IMR-90 (cell line): ENCODE measurements around the gene OR2W1. TPM values are rescaled to one million over a fixed set of nuclear protein-coding genes. Genes with fewer than 3 reads are reported as not detected.

Source experiments
- ATAC-seq: fragments of 200-7000 bp; cut with Tn5 transposase; 2 replicates; pipeline ENCODE4 v1.9.1; 2020; ENCODE audit warnings: low read depth, mild to moderate bottlenecking, moderate library complexity
- BruUV-seq: library from RNA; stranded (reverse); fragments of 400-500 nt; replicated peaks from 2 replicates; lab custom pipeline; 2021; lab: Mats Ljungman, UMichigan
- CTCF ChIA-PET: fragments of 300-600 bp; formaldehyde crosslinking; extraction: SDS; loops from one replicate; lab custom pipeline; 2021; ENCODE audit warnings: antibody characterized with exemption; lab: Yijun Ruan, JAX
- POLR2A ChIA-PET: fragments of 300-600 bp; sonication (Branson Sonifier 250); formaldehyde crosslinking; loops from one replicate; lab custom pipeline; 2022; ENCODE audit warnings: antibody characterized with exemption; ENCODE audit not compliant: unreplicated experiment; lab: Charles Lee
- DNase-seq: peaks from one replicate; pipeline ENCODE4 v3.0.0; 2013
- H2AFZ ChIP-seq: replicated peaks from 2 replicates; pipeline ENCODE3; 2013; ENCODE audit warnings: low read length, mild to moderate bottlenecking; ENCODE audit not compliant: poor library complexity
- H2AK5ac ChIP-seq: 2 replicates; pipeline ENCODE4 v1.6.1; 2013; ENCODE audit warnings: low read depth, low read length, inconsistent platforms
- H2AK9ac ChIP-seq: replicated peaks from 2 replicates; pipeline ENCODE3; 2013; ENCODE audit warnings: mild to moderate bottlenecking, low read depth, low read length, moderate library complexity; ENCODE audit not compliant: poor library complexity
- H2BK120ac ChIP-seq: 2 replicates; pipeline ENCODE4 v1.6.1; 2013; ENCODE audit warnings: low read depth, low read length, inconsistent platforms
- H2BK15ac ChIP-seq: 3 replicates; pipeline ENCODE4 v1.6.1; 2013; ENCODE audit warnings: low read depth, low read length, inconsistent platforms
- H2BK20ac ChIP-seq: 2 replicates; pipeline ENCODE4 v1.6.1; 2013; ENCODE audit warnings: low read depth, mild to moderate bottlenecking, inconsistent platforms, low read length, moderate library complexity
- H2BK5ac ChIP-seq: 2 replicates; pipeline ENCODE4 v1.6.1; 2013; ENCODE audit warnings: mild to moderate bottlenecking, low read depth, low read length, inconsistent platforms; ENCODE audit not compliant: poor library complexity, severe bottlenecking
- H3K14ac ChIP-seq: replicated peaks from 2 replicates; pipeline ENCODE4 v1.6.1; 2013; ENCODE audit warnings: low read depth, low read length, inconsistent platforms
- H3K18ac ChIP-seq: 2 replicates; pipeline ENCODE4 v1.6.1; 2013; ENCODE audit warnings: low read depth, low read length, control low read depth
- H3K23ac ChIP-seq: 2 replicates; pipeline ENCODE4 v1.6.1; 2013; ENCODE audit warnings: low read depth, low read length, inconsistent platforms
- H3K27ac ChIP-seq: 2 replicates; pipeline ENCODE4 v1.5.1; 2013; ENCODE audit warnings: mild to moderate bottlenecking, control low read depth, low read length; ENCODE audit not compliant: insufficient read depth
- H3K27me3 ChIP-seq: 2 replicates; pipeline ENCODE4 v1.6.1; 2013; ENCODE audit warnings: low read length; ENCODE audit not compliant: control insufficient read depth, insufficient read depth
- H3K36me3 ChIP-seq: 2 replicates; pipeline ENCODE4 v1.6.1; 2013; ENCODE audit warnings: low read length, mixed read lengths; ENCODE audit not compliant: control insufficient read depth, insufficient read depth
- H3K4ac ChIP-seq: 2 replicates; pipeline ENCODE4 v1.6.1; 2013; ENCODE audit warnings: low read depth, low read length, inconsistent platforms
- H3K4me1 ChIP-seq: 2 replicates; pipeline ENCODE4 v1.6.1; 2013; ENCODE audit warnings: low read length, mixed read lengths; ENCODE audit not compliant: control insufficient read depth, insufficient read depth
- H3K4me2 ChIP-seq: 2 replicates; pipeline ENCODE4 v1.6.1; 2013; ENCODE audit warnings: low read depth, mild to moderate bottlenecking, control low read depth, low read length, moderate library complexity
- H3K4me3 ChIP-seq: 2 replicates; pipeline ENCODE4 v1.5.1; 2013; ENCODE audit warnings: low read depth, mild to moderate bottlenecking, control low read depth, low read length, moderate library complexity; ENCODE audit not compliant: insufficient read depth
- H3K56ac ChIP-seq: 2 replicates; pipeline ENCODE4 v1.6.1; 2013; ENCODE audit warnings: low read length, inconsistent platforms; ENCODE audit not compliant: insufficient read depth; ENCODE audit errors: extremely low read depth
- H3K79me1 ChIP-seq, 2 experiments: 2 replicates each; pipeline ENCODE4 v1.6.1; 2013; ENCODE audit warnings: low read length in 2 of 2, inconsistent platforms in 1 of 2, low read depth in 1 of 2
- H3K9ac ChIP-seq: 2 replicates; pipeline ENCODE4 v1.6.1; 2013; ENCODE audit warnings: low read depth, low read length, control low read depth
- H3K9me1 ChIP-seq: 2 replicates; pipeline ENCODE4 v1.6.1; 2013; ENCODE audit warnings: low read length, inconsistent platforms; ENCODE audit not compliant: insufficient read depth
- H3K9me3 ChIP-seq: 2 replicates; pipeline ENCODE4 v1.6.1; 2013; ENCODE audit warnings: low read length; ENCODE audit not compliant: control insufficient read depth, insufficient read depth
- H4K20me1 ChIP-seq: 2 replicates; pipeline ENCODE4 v1.6.1; 2013; ENCODE audit warnings: low read length, inconsistent platforms; ENCODE audit not compliant: insufficient read depth
- H4K5ac ChIP-seq: 2 replicates; pipeline ENCODE4 v1.6.1; 2013; ENCODE audit warnings: mild to moderate bottlenecking, low read depth, low read length, control low read depth
- H4K8ac ChIP-seq, 2 experiments: 2 replicates each; pipeline ENCODE4 v1.6.1; 2013; ENCODE audit warnings: low read depth in 2 of 2, low read length in 2 of 2, control low read depth in 1 of 2, inconsistent platforms in 1 of 2
- H4K91ac ChIP-seq: 2 replicates; pipeline ENCODE4 v1.6.1; 2013; ENCODE audit warnings: low read depth, low read length, inconsistent platforms; ENCODE audit not compliant: insufficient read depth
- BHLHE40 ChIP-seq: fragments of 150-350 bp; IDR thresholded peaks from 2 replicates; pipeline ENCODE4 v1.6.1; 2016; ENCODE audit warnings: mild to moderate bottlenecking, low read depth, low read length
- CEBPB ChIP-seq: IDR thresholded peaks from 2 replicates; pipeline ENCODE4 v1.6.1; 2012; ENCODE audit warnings: low read depth, low read length, improper control_type of control experiment
- CHD1 ChIP-seq: IDR thresholded peaks from 2 replicates; pipeline ENCODE4 v1.6.1; 2012; ENCODE audit warnings: low read depth, low read length, improper control_type of control experiment
- CTCF ChIP-seq: conservative IDR thresholded peaks from 2 replicates; pipeline ENCODE4 v1.5.1; 2012; ENCODE audit warnings: mild to moderate bottlenecking, low read depth, low read length, improper control_type of control experiment
- ELK1 ChIP-seq: fragments of 150-350 bp; IDR thresholded peaks from 2 replicates; pipeline ENCODE4 v1.6.1; 2016; ENCODE audit warnings: low read depth, mild to moderate bottlenecking, low read length, moderate library complexity, borderline replicate concordance
- FOS ChIP-seq: fragments of 150-350 bp; IDR thresholded peaks from 2 replicates; pipeline ENCODE4 v1.6.1; 2016; ENCODE audit warnings: low read depth, low read length
- MAFK ChIP-seq: IDR thresholded peaks from 2 replicates; pipeline ENCODE4 v1.6.1; 2012; ENCODE audit warnings: low read depth, low read length, improper control_type of control experiment
- MAZ ChIP-seq: IDR thresholded peaks from 2 replicates; pipeline ENCODE4 v1.6.1; 2012; ENCODE audit warnings: low read depth, mild to moderate bottlenecking, low read length, improper control_type of control experiment, moderate library complexity, borderline replicate concordance
- MXI1 ChIP-seq: IDR thresholded peaks from 2 replicates; pipeline ENCODE4 v1.6.1; 2012; ENCODE audit warnings: low read depth, mild to moderate bottlenecking, low read length, moderate library complexity, borderline replicate concordance
- NFE2L2 ChIP-seq: fragments of 150-350 bp; IDR thresholded peaks from 2 replicates; pipeline ENCODE4 v1.6.1; 2016; ENCODE audit warnings: low read depth, mild to moderate bottlenecking, low read length
- POLR2A ChIP-seq: IDR thresholded peaks from 2 replicates; pipeline ENCODE4 v1.6.1; 2012; ENCODE audit warnings: mild to moderate bottlenecking, low read depth, low read length
- RAD21 ChIP-seq: IDR thresholded peaks from 2 replicates; pipeline ENCODE4 v1.6.1; 2012; ENCODE audit warnings: low read length, improper control_type of control experiment
- RCOR1 ChIP-seq: IDR thresholded peaks from 2 replicates; pipeline ENCODE4 v1.6.1; 2012; ENCODE audit warnings: mild to moderate bottlenecking, low read length, improper control_type of control experiment; ENCODE audit not compliant: insufficient replicate concordance
- RFX5 ChIP-seq: IDR thresholded peaks from 2 replicates; pipeline ENCODE4 v1.8.0; 2012; ENCODE audit warnings: low read depth, mild to moderate bottlenecking, low read length, moderate library complexity
- SMC3 ChIP-seq: fragments of 150-350 bp; IDR thresholded peaks from 2 replicates; pipeline ENCODE4 v1.6.1; 2016; ENCODE audit warnings: low read depth, mild to moderate bottlenecking, antibody characterized with exemption, low read length, moderate library complexity
- USF2 ChIP-seq: fragments of 150-350 bp; IDR thresholded peaks from 2 replicates; pipeline ENCODE4 v1.6.1; 2017; ENCODE audit warnings: mild to moderate bottlenecking, antibody characterized with exemption, low read length, low read depth
- WGBS, 2 experiments: methylation state at CpG; one replicate each; pipeline versions ENCODE4 v1.1.5 to v1.1.7; 2013; ENCODE audit warnings: missing lambda C conversion rate in 2 of 2; ENCODE audit not compliant: insufficient read length in 1 of 2; ENCODE audit errors: extremely low coverage in 2 of 2; 5-methylcytosine and 5-hydroxymethylcytosine counted together
- dilution Hi-C: fragments of 300-500 bp; cut with HindIII; formaldehyde crosslinking; loops from one replicate; pipeline ENCODE4 v1.14.3; 2018; ENCODE audit warnings: low sequenced_read_pairs; ENCODE audit not compliant: unreplicated experiment
- in situ Hi-C: fragments of 300-500 bp; cut with MboI; formaldehyde crosslinking; loops from 3 replicates; pipeline ENCODE4 v1.14.3; 2019; ENCODE audit warnings: low sequenced_read_pairs, inconsistent platforms, mixed read lengths
- intact Hi-C: fragments of 100-400 bp; cut with micrococcal nuclease; formaldehyde crosslinking; loops from 2 replicates; pipeline ENCODE4 v1.10.0; 2022
- polyA plus RNA-seq, 3 experiments: library from polyadenylated mRNA; depleted of rRNA; stranded (reverse); fragments of >200 nt; gene quantifications; 2 replicates each; pipeline ENCODE4 v1.2.3, GENCODE V29; 2012; ENCODE audit warnings: low replicate concordance in 1 of 3
- total RNA-seq: library from RNA; depleted of rRNA; stranded (reverse); fragments of >200 nt; gene quantifications from 2 replicates; pipeline ENCODE4 v1.2.3, GENCODE V29; 2012

The OR2W1 gene
- total and polyA plus RNA-seq, 2 of the 4 experiments (the other 2 are of a cell fraction) = not detected

GRCh38 chr6:28996844-28997510, 48.0 kb downstream of the OR2W1 start:
- Histone ChIP-seq H2BK120ac (no peak overlapping the region), H4K20me1 (no peaks in the 10 kb centered on the region), H3K4ac (no peak overlapping the region), H3K79me1 (no peaks in the 10 kb centered on the region), H3K56ac (no peak overlapping the region), H3K23ac (no peak overlapping the region), H2BK20ac (no peak overlapping the region), H2AK5ac (no peak overlapping the region), H2AFZ (no peak overlapping the region), H3K9me3 (no peaks in the 10 kb centered on the region), H2BK5ac (no peak overlapping the region), H3K27me3 (no peaks in the 10 kb centered on the region), H3K9me1 (no peaks in the 10 kb centered on the region), H2AK9ac (no peak overlapping the region), H3K9ac (no peak overlapping the region), H3K4me1 (no peaks in the 10 kb centered on the region), H3K36me3 (no peaks in the 10 kb centered on the region), H3K4me3 (no peak overlapping the region), H4K91ac (no peak overlapping the region), H3K27ac (no peak overlapping the region), H3K14ac (no peak overlapping the region), H4K5ac (no peak overlapping the region), H3K18ac (no peak overlapping the region), H4K8ac (no peak overlapping the region), H2BK15ac (no peak overlapping the region), H3K4me2 (no peak overlapping the region)
- CTCF ChIA-PET = no interaction called here
- ATAC-seq (no peak), DNase-seq (peak; percentile 25)
- TF ChIP-seq MAZ (no peak), BHLHE40 (no peak), POLR2A (no peak), USF2 (no peak), FOS (no peak), RFX5 (no peak), MXI1 (no peak), CEBPB (no peak), NFE2L2 (no peak), SMC3 (no peak), RCOR1 (no peak), CHD1 (no peak), MAFK (no peak), RAD21 (no peak), CTCF (no peak), ELK1 (no peak)
- POLR2A ChIA-PET = no interaction called here
- BruUV-seq = no TSS peak
- in situ Hi-C loops = no loop called here
- dilution Hi-C loops = no loop called here
- intact Hi-C loops = no loop called here
- WGBS, 2 experiments = 29% methylated on average over 1 of the region's 2 CpGs; no CpG with 5 or more reads in 1 of the 2 experiments
